ENCODE measurements around the gene C1QTNF5.
A peak's percentile ranks its signal among the peaks of the same experiment; 100 is the strongest.

C1QTNF5 gene

GRCh38 chr11:119342362-119343130, 1.9 kb upstream of the C1QTNF5 start:
- Histone ChIP-seq H3K4me1 (ENCODE audit: control insufficient read depth in 1 of 2, insufficient read depth in 2 of 2, low read length in 2 of 2) (peaks cover 16 to 23% of the 10 kb centered on the region in 2 experiments), H3K23ac (ENCODE audit: low read length) (no peak overlapping the region), H3K9ac (ENCODE audit: low read length) (no peak overlapping the region), H3K27me3 (ENCODE audit: insufficient read depth, low read length) (peaks cover 26% of the 10 kb centered on the region), H3K14ac (ENCODE audit: low read length) (no peak overlapping the region), H3K36me3 (ENCODE audit: control insufficient read depth in 1 of 2, insufficient read depth in 2 of 2, low read length in 2 of 2) (no peaks in the 10 kb centered on the region), H3K9me3 (ENCODE audit: insufficient read depth, low read depth, low read length) (peaks cover 2% of the 10 kb centered on the region), H4K8ac (ENCODE audit: low read depth, low read length) (no peak overlapping the region), H3K27ac (ENCODE audit: low read depth, low read length) (no peak overlapping the region), H3K18ac (ENCODE audit: low read length) (no peak overlapping the region), H4K91ac (ENCODE audit: low read depth, low read length) (no peak overlapping the region), H3K4me3 (ENCODE audit: low read depth, low read length) (no peak overlapping the region), H3K79me1 (ENCODE audit: low read length) (peaks cover 6% of the 10 kb centered on the region), H2AFZ (ENCODE audit: insufficient read depth, low read length, poor library complexity) (no peak overlapping the region), H3K4me2 (ENCODE audit: low read length) (no peak overlapping the region), H3K79me2 (ENCODE audit: control insufficient read depth, insufficient read depth, low read length, poor library complexity) (peaks cover 3% of the 10 kb centered on the region), H2AK5ac (ENCODE audit: low read length) (no peak overlapping the region), H2BK120ac (ENCODE audit: insufficient read depth, low read length, poor library complexity) (no peak overlapping the region), H4K12ac (ENCODE audit: low read depth, low read length) (no peak overlapping the region), H2BK12ac (ENCODE audit: low read length) (no peak overlapping the region), H2BK5ac (ENCODE audit: low read depth, low read length, poor library complexity) (no peak overlapping the region), H3K4ac (ENCODE audit: low read depth, low read length) (no peak overlapping the region)
- no peak for DNase-seq
- WGBS (ENCODE audit: extremely low coverage, insufficient coverage, insufficient read length) = no CpG with 5 or more reads among the region's 10 CpGs

- H2AK5ac ChIP-seq (ENCODE audit: low read length) = no peak overlapping the region
- no peak overlapping the region for H3K9ac ChIP-seq (ENCODE audit: low read length)
- no peak overlapping the region for H2BK120ac ChIP-seq (ENCODE audit: insufficient read depth, low read length, poor library complexity)
- H2BK5ac ChIP-seq (ENCODE audit: low read depth, low read length, poor library complexity) = no peak overlapping the region
- no peak overlapping the region for H3K23ac ChIP-seq (ENCODE audit: low read length)
- H3K79me1 ChIP-seq (ENCODE audit: low read length) = peaks cover 7% of the 10 kb centered on the region
- no CpG with 5 or more reads among the region's 7 CpGs for WGBS (ENCODE audit: extremely low coverage, insufficient coverage, insufficient read length)
- peaks cover 2% of the 10 kb centered on the region for H3K9me3 ChIP-seq (ENCODE audit: insufficient read depth, low read depth, low read length)
- no peaks in the 10 kb centered on the region for H3K36me3 ChIP-seq (ENCODE audit: control insufficient read depth in 1 of 2, insufficient read depth in 2 of 2, low read length in 2 of 2)
- DNase-seq = no peak
- H3K27ac ChIP-seq (ENCODE audit: low read depth, low read length) = no peak overlapping the region
- H3K14ac ChIP-seq (ENCODE audit: low read length) = no peak overlapping the region
- no peak overlapping the region for H3K4me3 ChIP-seq (ENCODE audit: low read depth, low read length)
- no peak overlapping the region for H4K91ac ChIP-seq (ENCODE audit: low read depth, low read length)
- H3K79me2 ChIP-seq (ENCODE audit: control insufficient read depth, insufficient read depth, low read length, poor library complexity) = peaks cover 3% of the 10 kb centered on the region
- H2BK12ac ChIP-seq (ENCODE audit: low read length) = no peak overlapping the region
- no peak overlapping the region for H4K12ac ChIP-seq (ENCODE audit: low read depth, low read length)
- no peak overlapping the region for H3K18ac ChIP-seq (ENCODE audit: low read length)
- no peak overlapping the region for H3K4me2 ChIP-seq (ENCODE audit: low read length)
- peaks cover 21 to 28% of the 10 kb centered on the region in 2 experiments for H3K4me1 ChIP-seq (ENCODE audit: control insufficient read depth in 1 of 2, insufficient read depth in 2 of 2, low read length in 2 of 2)
- H2AFZ ChIP-seq (ENCODE audit: insufficient read depth, low read length, poor library complexity) = no peak overlapping the region
- H3K27me3 ChIP-seq (ENCODE audit: insufficient read depth, low read length) = peaks cover 26% of the 10 kb centered on the region
- H3K4ac ChIP-seq (ENCODE audit: low read depth, low read length) = no peak overlapping the region
- H4K8ac ChIP-seq (ENCODE audit: low read depth, low read length) = no peak overlapping the region
These were observed 1.3 kb upstream of the C1QTNF5 start for GRCh38 chr11:119342023-119342300.

- Histone ChIP-seq H3K27ac (ENCODE audit: low read depth, low read length) (no peak overlapping the region), H3K79me1 (ENCODE audit: low read length) (peaks cover 7% of the 10 kb centered on the region), H2BK120ac (ENCODE audit: insufficient read depth, low read length, poor library complexity) (no peak overlapping the region), H3K23ac (ENCODE audit: low read length) (no peak overlapping the region), H2BK5ac (ENCODE audit: low read depth, low read length, poor library complexity) (no peak overlapping the region), H3K36me3 (ENCODE audit: control insufficient read depth in 1 of 2, insufficient read depth in 2 of 2, low read length in 2 of 2) (peaks cover 3 to 4% of the 10 kb centered on the region in 2 experiments), H2AK5ac (ENCODE audit: low read length) (no peak overlapping the region), H3K4ac (ENCODE audit: low read depth, low read length) (no peak overlapping the region), H2AFZ (ENCODE audit: insufficient read depth, low read length, poor library complexity) (no peak overlapping the region), H3K9ac (ENCODE audit: low read length) (no peak overlapping the region), H4K91ac (ENCODE audit: low read depth, low read length) (no peak overlapping the region), H4K8ac (ENCODE audit: low read depth, low read length) (no peak overlapping the region), H3K9me3 (ENCODE audit: insufficient read depth, low read depth, low read length) (peaks cover 2% of the 10 kb centered on the region), H3K79me2 (ENCODE audit: control insufficient read depth, insufficient read depth, low read length, poor library complexity) (peaks cover 3% of the 10 kb centered on the region), H2BK12ac (ENCODE audit: low read length) (no peak overlapping the region), H4K12ac (ENCODE audit: low read depth, low read length) (no peak overlapping the region), H3K4me1 (ENCODE audit: control insufficient read depth in 1 of 2, insufficient read depth in 2 of 2, low read length in 2 of 2) (peaks cover 21 to 30% of the 10 kb centered on the region in 2 experiments), H3K14ac (ENCODE audit: low read length) (no peak overlapping the region), H3K4me3 (ENCODE audit: low read depth, low read length) (no peak overlapping the region), H3K4me2 (ENCODE audit: low read length) (no peak overlapping the region), H3K27me3 (ENCODE audit: insufficient read depth, low read length) (peaks cover 26% of the 10 kb centered on the region), H3K18ac (ENCODE audit: low read length) (no peak overlapping the region)
- DNase-seq = no peak
- no CpG with 5 or more reads among the region's 16 CpGs for WGBS (ENCODE audit: extremely low coverage, insufficient coverage, insufficient read length)
These were observed 739 bp upstream of the C1QTNF5 start for GRCh38 chr11:119341222-119342022.

GRCh38 chr11:119339589-119340334, 921 bp downstream of the C1QTNF5 start:
- Histone ChIP-seq H3K36me3 (ENCODE audit: control insufficient read depth in 1 of 2, insufficient read depth in 2 of 2, low read length in 2 of 2) (peaks cover 11 to 12% of the 10 kb centered on the region in 2 experiments), H3K4me3 (ENCODE audit: low read depth, low read length) (peak overlapping the region; percentile 57), H4K12ac (ENCODE audit: low read depth, low read length) (peak overlapping the region; percentile 75), H3K27me3 (ENCODE audit: insufficient read depth, low read length) (peaks cover 26% of the 10 kb centered on the region), H2AK5ac (ENCODE audit: low read length) (peak overlapping the region; percentile 1), H3K9ac (ENCODE audit: low read length) (no peak overlapping the region), H3K79me2 (ENCODE audit: control insufficient read depth, insufficient read depth, low read length, poor library complexity) (peaks cover 5% of the 10 kb centered on the region), H3K27ac (ENCODE audit: low read depth, low read length) (no peak overlapping the region), H3K18ac (ENCODE audit: low read length) (peak overlapping the region; percentile 27), H4K91ac (ENCODE audit: low read depth, low read length) (peak overlapping the region; percentile 25), H2BK5ac (ENCODE audit: low read depth, low read length, poor library complexity) (no peak overlapping the region), H2BK120ac (ENCODE audit: insufficient read depth, low read length, poor library complexity) (peak overlapping the region; percentile 37), H3K79me1 (ENCODE audit: low read length) (peaks cover 7% of the 10 kb centered on the region), H2BK12ac (ENCODE audit: low read length) (peak overlapping the region; percentile 18), H3K9me3 (ENCODE audit: insufficient read depth, low read depth, low read length) (peaks cover 2% of the 10 kb centered on the region), H3K4ac (ENCODE audit: low read depth, low read length) (no peak overlapping the region), H3K14ac (ENCODE audit: low read length) (peak overlapping the region; percentile 57), H3K4me1 (ENCODE audit: control insufficient read depth in 1 of 2, insufficient read depth in 2 of 2, low read length in 2 of 2) (peaks cover 31 to 41% of the 10 kb centered on the region in 2 experiments), H3K4me2 (ENCODE audit: low read length) (peak overlapping the region; percentile 79), H4K8ac (ENCODE audit: low read depth, low read length) (peak overlapping the region; percentile 75), H3K23ac (ENCODE audit: low read length) (no peak overlapping the region), H2AFZ (ENCODE audit: insufficient read depth, low read length, poor library complexity) (peak overlapping the region; percentile 48)
- DNase-seq = peak in 1 of 2 donors; percentile 63
- WGBS (ENCODE audit: extremely low coverage, insufficient coverage, insufficient read length) = no CpG with 5 or more reads among the region's 86 CpGs
